Measurements from ENCODE around the gene LRRC57.

The LRRC57 gene

DNA sequence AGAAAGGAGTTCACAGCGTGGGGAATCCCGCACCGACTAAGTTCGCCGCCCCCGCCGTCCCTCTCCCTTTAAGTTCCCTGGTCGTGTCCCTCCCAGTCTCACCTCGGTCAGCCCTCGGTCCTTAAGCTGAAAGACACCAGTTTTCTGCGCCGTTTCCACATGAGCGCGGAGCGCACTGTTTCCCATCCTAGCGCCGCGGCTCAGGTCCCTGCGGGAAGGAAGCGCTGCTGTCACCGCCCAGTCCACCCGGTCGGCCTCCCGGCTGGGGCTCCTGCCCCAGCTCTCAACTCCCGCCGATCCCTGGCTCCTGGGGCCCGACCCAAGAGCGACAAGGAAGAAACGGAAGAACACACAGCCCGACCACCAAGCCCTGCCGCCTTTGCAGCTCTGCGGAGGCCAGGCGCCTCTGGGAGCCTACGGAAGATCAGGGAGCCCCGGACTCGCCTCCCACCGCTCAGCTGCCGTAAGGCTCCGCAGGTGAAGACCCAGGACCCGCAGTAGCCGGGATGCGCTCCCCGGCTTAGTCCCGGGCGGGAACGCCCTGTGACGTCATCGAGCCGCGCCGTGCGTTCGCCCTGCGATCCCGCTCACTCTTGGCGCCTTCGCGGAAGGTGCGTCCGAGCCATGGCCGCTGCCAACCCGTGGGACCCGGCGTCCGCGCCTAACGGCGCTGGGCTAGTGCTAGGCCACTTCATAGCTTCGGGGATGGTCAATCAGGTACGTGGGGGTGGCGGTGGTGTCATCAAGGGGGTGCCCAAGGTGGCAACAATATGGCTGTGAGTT is at the start of gene LRRC57, which contains the start of gene HAUS2:
TSS of gene LRRC57 (minus strand) at position 545 of the 783 bp plus-strand sequence. CDS start at position 186, 359 bp downstream.
TSS of gene HAUS2 (plus strand) at position 590 of the 783 bp plus-strand sequence. CDS start at position 625, 35 bp downstream.
- Histone ChIP-seq H3K27ac (peak within 1 kb of the TSS; percentile 62 to 93 (median 89)), H3K9me3 (replicated peaks in 1 of 11) (no peaks in the 10 kb centered on the region), H4K20me1 (peaks cover 0 to 36% (median 6%) of the 10 kb centered on the region in 11 experiments; a peak in 11 of 22 replicates), H3K4me3 (peak within 1 kb of the TSS; percentile 85 to 96 (median 90)), H3K36me3 (peaks cover 12 to 64% (median 40%) of the 10 kb centered on the region in 11 experiments), H3K4me1 (peaks cover 32 to 61% (median 51%) of the 10 kb centered on the region in 10 experiments), H3K27me3 (no peaks in the 10 kb centered on the region), H3K9ac (peak within 1 kb of the TSS; percentile 84 to 94 (median 91)), H3K4me2 (peak within 1 kb of the TSS; percentile 78 to 92 (median 86))
- no peak for TF ChIP-seq Cebpa-rat (IDR thresholded peaks at IDR 0.05)

DNA sequence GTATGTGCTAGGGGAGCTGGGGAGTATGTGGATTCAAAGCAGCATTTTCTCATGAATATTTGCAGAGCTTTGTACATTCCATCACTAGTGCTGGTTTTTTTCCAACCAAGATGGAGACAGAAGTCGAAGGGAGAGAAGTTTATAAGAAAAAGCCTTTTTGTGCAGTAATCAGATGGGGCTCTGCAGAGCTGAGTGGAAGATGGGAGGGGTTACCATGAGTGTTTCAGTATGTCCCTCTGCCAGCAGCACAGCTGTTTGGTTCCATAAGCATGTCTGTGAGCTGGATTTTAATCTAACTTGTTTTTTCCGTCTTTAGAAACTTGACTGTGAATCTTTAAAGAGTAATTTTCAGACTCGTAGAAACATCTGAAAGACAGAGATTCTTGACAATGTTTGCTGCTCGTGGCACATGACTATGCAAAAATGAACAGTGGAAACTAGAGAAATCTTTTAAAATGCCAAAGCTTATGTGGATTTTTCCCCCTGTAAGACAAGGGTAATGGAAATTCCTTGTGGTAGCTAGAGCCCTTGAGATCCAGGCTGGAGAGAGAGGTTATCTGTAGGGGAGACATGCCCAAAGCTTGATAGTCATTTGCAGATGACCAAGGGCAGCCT is 47.1 kb upstream of the LRRC57 start:
- H3K4me1 ChIP-seq: no peaks in the 10 kb centered on the region
- no peak overlapping the region for H3K4me2 ChIP-seq

DNA sequence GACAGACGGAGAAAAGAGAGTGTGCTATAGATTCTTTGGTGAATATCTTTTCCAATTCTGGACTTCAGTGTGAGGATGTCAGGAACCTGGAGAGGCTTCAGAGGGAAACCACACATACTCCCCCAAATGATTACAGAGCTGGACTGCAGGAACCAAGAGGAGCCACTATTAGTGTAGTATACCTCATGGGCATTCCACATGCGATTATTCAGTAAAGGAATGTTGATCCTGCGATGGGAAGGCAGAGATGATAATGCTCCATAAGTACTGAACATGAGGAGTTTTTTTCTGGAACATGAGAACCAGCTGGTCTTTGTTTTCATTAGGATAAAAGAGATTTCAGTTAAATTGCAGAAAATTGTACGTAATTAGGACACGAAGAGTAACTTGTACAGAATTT is 45.5 kb upstream of the LRRC57 start:
- H3K4me3 ChIP-seq: no peak overlapping the region
- no peaks in the 10 kb centered on the region for H3K9me3 ChIP-seq (replicated peaks in 1 of 11)
- H3K36me3 ChIP-seq: peaks cover 0 to 49% (median 20%) of the 10 kb centered on the region in 11 experiments; a peak in 17 of 22 replicates
- no peak overlapping the region for H3K27ac ChIP-seq
- no peaks in the 10 kb centered on the region for H3K27me3 ChIP-seq
- peaks cover 0 to 2% (median 0%) of the 10 kb centered on the region in 10 experiments; a peak in 2 of 20 replicates for H3K4me1 ChIP-seq
- H3K9ac ChIP-seq: no peak overlapping the region
- TF ChIP-seq Cebpa-rat (IDR thresholded peaks at IDR 0.05): no peak
- no peaks in the 10 kb centered on the region for H4K20me1 ChIP-seq
- H3K4me2 ChIP-seq: no peak overlapping the region

More for the DNA sequence above, 47.1 kb upstream of the LRRC57 start:
- Histone ChIP-seq H3K9me3 (replicated peaks in 1 of 11) (peaks cover 0 to 13% (median 8%) of the 10 kb centered on the region in 11 experiments; a peak in 10 of 22 replicates), H3K27me3 (no peaks in the 10 kb centered on the region), H3K4me3 (no peak overlapping the region), H3K9ac (no peak overlapping the region), H4K20me1 (no peaks in the 10 kb centered on the region), H3K36me3 (peaks cover 9 to 47% (median 30%) of the 10 kb centered on the region in 11 experiments; a peak in 19 of 22 replicates), H3K27ac (no peak overlapping the region)
- no peak for TF ChIP-seq Cebpa-rat (IDR thresholded peaks at IDR 0.05)

DNA sequence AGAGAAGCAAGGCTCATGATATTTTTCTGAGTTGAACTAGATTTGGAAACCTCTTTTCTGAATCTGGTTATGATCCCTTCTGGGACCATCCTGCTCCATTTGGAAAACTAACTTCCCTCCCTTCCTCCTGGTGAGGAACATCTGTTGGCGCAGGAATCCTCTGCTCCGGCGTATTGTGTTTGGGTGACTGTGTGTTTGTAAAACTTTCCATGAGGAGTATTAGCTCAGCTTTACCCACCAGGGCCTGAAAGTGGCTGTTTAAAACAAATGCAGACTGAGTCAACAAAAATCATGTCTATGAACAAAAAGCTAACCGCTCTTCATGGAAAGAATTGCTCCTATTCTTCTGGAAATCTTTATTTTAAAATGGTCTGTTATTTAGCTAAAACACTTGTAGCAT is 44.5 kb upstream of the LRRC57 start:
- Histone ChIP-seq H3K4me2 (no peak overlapping the region), H3K27ac (no peak overlapping the region), H3K4me3 (no peak overlapping the region), H3K27me3 (no peaks in the 10 kb centered on the region), H3K9me3 (replicated peaks in 1 of 11) (no peaks in the 10 kb centered on the region), H4K20me1 (no peaks in the 10 kb centered on the region), H3K36me3 (peaks cover 0 to 45% (median 20%) of the 10 kb centered on the region in 11 experiments; a peak in 17 of 22 replicates), H3K9ac (no peak overlapping the region), H3K4me1 (peaks cover 0 to 11% (median 8%) of the 10 kb centered on the region in 10 experiments; a peak in 15 of 20 replicates)
- TF ChIP-seq Cebpa-rat (IDR thresholded peaks at IDR 0.05): no peak

DNA sequence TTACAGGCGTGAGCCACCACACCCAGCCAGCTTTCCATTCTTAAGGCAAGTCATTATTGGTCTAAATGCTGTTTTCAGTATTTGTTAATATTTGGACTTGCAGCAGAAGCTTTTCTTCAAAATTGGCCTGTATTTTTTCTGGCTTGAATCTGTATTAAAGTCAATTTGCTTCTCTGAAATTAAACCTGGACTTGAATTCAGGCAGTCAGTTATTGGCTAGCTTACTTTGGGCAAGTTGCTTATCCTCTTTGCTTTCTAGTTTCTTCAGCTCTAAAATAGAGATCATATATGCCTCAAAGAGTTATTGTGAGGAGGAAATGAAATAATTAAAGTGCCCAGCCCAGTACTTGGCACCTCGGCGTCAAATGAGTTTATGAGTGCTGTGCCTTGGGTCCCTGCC is 44.1 kb upstream of the LRRC57 start:
- Histone ChIP-seq H3K4me2 (no peak overlapping the region), H3K27me3 (no peaks in the 10 kb centered on the region), H4K20me1 (no peaks in the 10 kb centered on the region), H3K9ac (no peak overlapping the region), H3K36me3 (peaks cover 0 to 45% (median 20%) of the 10 kb centered on the region in 11 experiments; a peak in 17 of 22 replicates), H3K4me3 (no peak overlapping the region), H3K4me1 (peaks cover 0 to 14% (median 10%) of the 10 kb centered on the region in 10 experiments; a peak in 15 of 20 replicates), H3K9me3 (replicated peaks in 1 of 11) (no peaks in the 10 kb centered on the region), H3K27ac (no peak overlapping the region)
- no peak for TF ChIP-seq Cebpa-rat (IDR thresholded peaks at IDR 0.05)

DNA sequence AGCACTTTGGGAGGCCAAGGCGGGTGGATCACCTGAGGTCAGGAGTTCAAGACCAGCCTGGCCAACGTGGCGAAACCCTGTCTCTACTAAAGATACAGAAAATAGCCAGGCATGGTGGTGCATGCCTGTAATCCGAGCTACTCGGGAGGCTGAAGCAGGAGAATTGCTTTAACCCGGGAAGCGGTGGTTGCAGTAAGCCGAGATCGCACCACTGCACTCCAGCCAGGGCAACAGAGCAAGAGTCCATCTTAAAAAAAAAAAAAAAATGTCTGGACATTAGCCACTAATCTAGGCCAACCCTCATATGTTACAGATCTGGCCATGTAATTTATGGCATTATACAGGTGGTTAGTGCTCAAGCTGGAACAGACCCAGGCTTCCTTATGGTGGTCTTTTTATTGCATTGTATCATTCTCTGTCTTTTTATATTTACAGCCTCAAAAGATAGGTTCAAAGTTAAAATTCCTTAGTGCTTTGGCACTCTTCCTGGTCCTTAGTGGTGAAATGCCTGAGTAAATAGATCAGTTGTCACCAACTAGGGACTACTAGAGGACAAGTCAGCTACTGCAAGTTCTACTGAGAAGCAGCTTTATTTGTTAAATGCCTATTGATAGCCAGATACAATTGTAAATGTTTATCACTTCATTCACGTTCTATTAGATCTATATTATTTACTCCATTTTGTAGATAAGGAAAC is 42.8 kb upstream of the LRRC57 start:
- H3K4me1 ChIP-seq: peaks cover 0 to 16% (median 10%) of the 10 kb centered on the region in 10 experiments; a peak in 15 of 20 replicates
- no peak overlapping the region for H3K4me2 ChIP-seq
- no peaks in the 10 kb centered on the region for H3K9me3 ChIP-seq (replicated peaks in 1 of 11)
- no peaks in the 10 kb centered on the region for H3K27me3 ChIP-seq
- peaks cover under 1 to 51% (median 26%) of the 10 kb centered on the region in 11 experiments; a peak in 19 of 22 replicates for H3K36me3 ChIP-seq
- H4K20me1 ChIP-seq: no peaks in the 10 kb centered on the region
- no peak for TF ChIP-seq Cebpa-rat (IDR thresholded peaks at IDR 0.05)
- H3K9ac ChIP-seq: no peak overlapping the region
- H3K27ac ChIP-seq: no peak overlapping the region
- H3K4me3 ChIP-seq: no peak overlapping the region

DNA sequence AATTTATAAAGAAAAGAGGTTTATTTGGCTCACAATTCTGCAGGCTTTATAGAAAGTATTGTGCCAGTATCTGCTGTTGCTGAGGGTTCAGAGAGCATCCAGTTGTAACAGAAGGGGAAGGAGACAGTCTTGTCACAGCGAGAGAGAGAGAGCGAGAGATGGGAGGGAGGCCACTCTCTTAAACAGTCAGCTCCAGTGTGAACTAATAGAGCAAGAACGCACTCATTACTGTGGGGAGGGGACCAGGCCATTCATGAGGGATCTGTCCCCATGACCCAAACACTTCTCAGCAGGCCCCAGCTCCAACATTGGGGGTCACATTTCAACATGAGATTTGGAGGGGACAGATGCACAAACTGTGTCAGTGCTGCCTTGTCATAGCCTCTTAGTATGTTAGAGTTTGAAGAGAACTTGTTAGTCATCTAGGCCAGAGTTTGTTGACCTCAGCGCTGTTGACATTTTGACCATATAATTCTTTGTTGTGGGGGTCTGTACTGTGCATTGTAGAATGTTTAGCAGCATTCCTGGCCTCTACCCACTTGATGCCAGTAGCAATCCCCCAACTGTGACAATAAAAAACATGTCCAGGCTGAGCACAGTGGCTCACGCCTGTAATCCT is 42.1 kb upstream of the LRRC57 start:
- Histone ChIP-seq H3K27me3 (no peaks in the 10 kb centered on the region), H3K36me3 (peaks cover 6 to 56% (median 30%) of the 10 kb centered on the region in 11 experiments; a peak in 20 of 22 replicates), H3K4me2 (no peak overlapping the region), H3K4me3 (no peak overlapping the region), H4K20me1 (no peaks in the 10 kb centered on the region), H3K9ac (no peak overlapping the region), H3K9me3 (replicated peaks in 1 of 11) (no peaks in the 10 kb centered on the region), H3K27ac (no peak overlapping the region), H3K4me1 (peaks cover 0 to 16% (median 10%) of the 10 kb centered on the region in 10 experiments; a peak in 15 of 20 replicates)
- TF ChIP-seq Cebpa-rat (IDR thresholded peaks at IDR 0.05): no peak

DNA sequence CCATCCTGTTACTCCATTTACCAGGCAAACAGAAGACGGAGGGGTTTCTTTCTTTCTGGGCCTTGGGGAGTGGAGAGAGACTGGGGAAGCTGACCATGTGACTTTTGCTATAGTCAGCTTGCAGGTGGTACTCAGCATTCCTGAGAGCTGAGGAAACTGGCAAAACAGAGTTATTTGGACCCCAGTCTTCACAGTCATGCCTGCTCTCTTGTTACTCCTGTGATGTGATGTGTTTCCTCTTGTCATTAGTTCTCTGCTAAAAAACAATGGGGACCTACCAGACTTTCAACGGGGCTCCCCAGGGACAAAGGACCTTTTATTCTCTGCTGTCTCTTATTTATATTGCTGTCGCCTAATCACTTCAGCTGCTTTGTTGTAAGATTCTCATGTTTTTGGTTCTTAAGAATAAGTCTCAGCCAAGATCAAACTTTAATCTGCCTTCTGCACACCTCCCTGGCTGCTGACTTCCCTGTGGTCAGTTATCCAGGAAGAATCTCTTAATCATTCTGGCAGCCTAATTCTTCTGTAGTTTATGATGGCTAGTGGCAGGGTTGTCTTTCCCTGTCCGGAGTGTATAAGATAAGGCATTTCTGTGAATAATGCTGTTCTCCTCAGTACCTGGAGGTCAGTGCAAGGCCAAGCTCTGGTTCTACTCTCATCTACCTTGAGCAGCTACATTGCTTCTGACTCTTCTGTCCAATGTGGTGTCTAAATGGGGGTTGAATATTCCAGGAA is 35.6 kb upstream of the LRRC57 start:
- H3K27ac ChIP-seq: no peak overlapping the region
- H3K4me2 ChIP-seq: peak overlapping the region; percentile 10 to 81 (median 57); a peak in 19 of 22 replicates
- H3K27me3 ChIP-seq: no peaks in the 10 kb centered on the region
- H3K4me1 ChIP-seq: peaks cover 23 to 68% (median 45%) of the 10 kb centered on the region in 10 experiments
- no peaks in the 10 kb centered on the region for H3K9me3 ChIP-seq (replicated peaks in 1 of 11)
- H3K36me3 ChIP-seq: peaks cover 6 to 31% (median 11%) of the 10 kb centered on the region in 11 experiments; a peak in 16 of 22 replicates
- no peak overlapping the region for H3K4me3 ChIP-seq
- no peak for TF ChIP-seq Cebpa-rat (IDR thresholded peaks at IDR 0.05)
- H4K20me1 ChIP-seq: 0 out of 22 replicates have a peak, but pooled peaks cover 0 to 7% (median 0%) of the 10 kb centered on the region in 11 experiments
- H3K9ac ChIP-seq: peak overlapping the region in 3 of 11 experiments; percentile 10 to 32 (median 25); a peak in 3 of 22 replicates
